ENCODE data around the gene TOLLIP.

The TOLLIP gene

GRCh38 chr11:1285316-1285744 lies 24.1 kb downstream of the TOLLIP start:
- no peak for DNase-seq (ENCODE audit: extremely low read depth in 1 of 2, low read depth in 1 of 2)

GRCh38 chr11:1283906-1284305 lies 25.5 kb downstream of the TOLLIP start:
- DNase-seq (ENCODE audit: extremely low read depth in 1 of 2, low read depth in 1 of 2): no peak

- DNase-seq (ENCODE audit: extremely low read depth in 1 of 2, low read depth in 1 of 2): no peak
These were observed 26.3 kb downstream of the TOLLIP start for GRCh38 chr11:1283091-1283511.

GRCh38 chr11:1281974-1282365 lies 27.5 kb downstream of the TOLLIP start:
- no peak for DNase-seq (ENCODE audit: extremely low read depth in 1 of 2, low read depth in 1 of 2)

- DNase-seq (ENCODE audit: extremely low read depth in 1 of 2, low read depth in 1 of 2): no peak
These were observed 28.0 kb downstream of the TOLLIP start for GRCh38 chr11:1281326-1281973.

GRCh38 chr11:1280116-1281035 lies 29.1 kb downstream of the TOLLIP start:
- DNase-seq (ENCODE audit: extremely low read depth in 1 of 2, low read depth in 1 of 2): no peak

- no peak for DNase-seq (ENCODE audit: extremely low read depth in 1 of 2, low read depth in 1 of 2)
These were observed 29.8 kb downstream of the TOLLIP start for GRCh38 chr11:1279674-1280055.

- no peak for DNase-seq (ENCODE audit: extremely low read depth in 1 of 2, low read depth in 1 of 2)
These were observed 30.4 kb downstream of the TOLLIP start for GRCh38 chr11:1278766-1279673.

GRCh38 chr11:1277936-1278512 lies 31.4 kb downstream of the TOLLIP start:
- no peak for DNase-seq (ENCODE audit: extremely low read depth in 1 of 2, low read depth in 1 of 2)

GRCh38 chr11:1276866-1277615 lies 32.4 kb downstream of the TOLLIP start:
- no peak for DNase-seq (ENCODE audit: extremely low read depth in 1 of 2, low read depth in 1 of 2)

- no peak for DNase-seq (ENCODE audit: extremely low read depth in 1 of 2, low read depth in 1 of 2)
These were observed 33.2 kb downstream of the TOLLIP start for GRCh38 chr11:1276041-1276790.

- DNase-seq (ENCODE audit: extremely low read depth in 1 of 2, low read depth in 1 of 2): no peak
These were observed 34.4 kb downstream of the TOLLIP start for GRCh38 chr11:1275021-1275420.

GRCh38 chr11:1274501-1274900 lies 34.9 kb downstream of the TOLLIP start:
- no peak for DNase-seq (ENCODE audit: extremely low read depth in 1 of 2, low read depth in 1 of 2)

- no peak for DNase-seq (ENCODE audit: extremely low read depth in 1 of 2, low read depth in 1 of 2)
These were observed 36.9 kb downstream of the TOLLIP start for GRCh38 chr11:1272531-1272930.

- DNase-seq (ENCODE audit: extremely low read depth in 1 of 2, low read depth in 1 of 2): no peak
These were observed 37.5 kb downstream of the TOLLIP start for GRCh38 chr11:1271927-1272326.

GRCh38 chr11:1271406-1271805 lies 38.0 kb downstream of the TOLLIP start:
- DNase-seq (ENCODE audit: extremely low read depth in 1 of 2, low read depth in 1 of 2): no peak

GRCh38 chr11:1271002-1271401 lies 38.4 kb downstream of the TOLLIP start:
- no peak for DNase-seq (ENCODE audit: extremely low read depth in 1 of 2, low read depth in 1 of 2)

GRCh38 chr11:1270476-1270875 lies 39.0 kb downstream of the TOLLIP start:
- no peak for DNase-seq (ENCODE audit: extremely low read depth in 1 of 2, low read depth in 1 of 2)

- DNase-seq (ENCODE audit: extremely low read depth in 1 of 2, low read depth in 1 of 2): no peak
These were observed 39.5 kb downstream of the TOLLIP start for GRCh38 chr11:1269957-1270356.

Data from activated CD8-positive, alpha-beta memory T cell treated with anti-CD3 and anti-CD28 coated beads for 1 hour (primary cell).